NCI-H2196 treated with DMSO at 0.1 percent for 48 hours (cell line): ENCODE measurements around the gene TTYH3.
A peak's percentile ranks its signal among the peaks of the same experiment; 100 is the strongest.

ENCODE experiments used
- DNase-seq: peaks from one replicate; lab custom pipeline; 2025; ENCODE audit not compliant: unreplicated experiment; lab: John Stamatoyannopoulos, UW

Gene TTYH3

GRCh38 chr7:2634267-2635145 lies 2.7 kb downstream of the TTYH3 start:
- no peak for DNase-seq

DNA sequence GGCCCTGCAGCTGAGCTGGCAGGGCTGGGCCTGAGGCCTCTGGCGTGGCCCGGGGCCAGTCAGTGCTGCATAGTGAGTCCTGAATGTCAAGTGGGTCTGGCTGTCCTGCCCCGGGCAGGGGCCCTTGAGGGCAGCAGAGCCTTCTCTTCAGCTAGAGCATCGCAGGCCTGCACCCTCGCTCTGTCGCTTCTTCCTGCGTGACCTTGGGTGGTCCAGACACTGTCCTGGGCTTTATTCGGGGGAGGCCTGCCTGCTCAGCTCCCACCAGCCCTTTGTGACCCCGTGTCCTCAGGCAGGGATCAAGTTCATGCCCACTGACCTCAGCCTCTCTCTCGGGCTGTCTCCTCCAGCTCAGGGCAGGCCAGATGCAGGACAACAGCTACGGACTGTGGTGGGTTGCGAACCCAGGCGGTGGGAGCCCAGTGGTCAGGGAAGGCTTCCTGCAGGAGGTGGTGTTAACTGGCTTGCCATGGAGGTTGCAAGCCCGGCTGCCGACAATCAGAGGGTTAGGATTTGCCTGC lies 3.4 kb downstream of the TTYH3 start:
- no peak for DNase-seq

GRCh38 chr7:2635810-2636701 lies 4.3 kb downstream of the TTYH3 start:
- no peak for DNase-seq

GRCh38 chr7:2637066-2637471 lies 5.3 kb downstream of the TTYH3 start:
- no peak for DNase-seq

DNA sequence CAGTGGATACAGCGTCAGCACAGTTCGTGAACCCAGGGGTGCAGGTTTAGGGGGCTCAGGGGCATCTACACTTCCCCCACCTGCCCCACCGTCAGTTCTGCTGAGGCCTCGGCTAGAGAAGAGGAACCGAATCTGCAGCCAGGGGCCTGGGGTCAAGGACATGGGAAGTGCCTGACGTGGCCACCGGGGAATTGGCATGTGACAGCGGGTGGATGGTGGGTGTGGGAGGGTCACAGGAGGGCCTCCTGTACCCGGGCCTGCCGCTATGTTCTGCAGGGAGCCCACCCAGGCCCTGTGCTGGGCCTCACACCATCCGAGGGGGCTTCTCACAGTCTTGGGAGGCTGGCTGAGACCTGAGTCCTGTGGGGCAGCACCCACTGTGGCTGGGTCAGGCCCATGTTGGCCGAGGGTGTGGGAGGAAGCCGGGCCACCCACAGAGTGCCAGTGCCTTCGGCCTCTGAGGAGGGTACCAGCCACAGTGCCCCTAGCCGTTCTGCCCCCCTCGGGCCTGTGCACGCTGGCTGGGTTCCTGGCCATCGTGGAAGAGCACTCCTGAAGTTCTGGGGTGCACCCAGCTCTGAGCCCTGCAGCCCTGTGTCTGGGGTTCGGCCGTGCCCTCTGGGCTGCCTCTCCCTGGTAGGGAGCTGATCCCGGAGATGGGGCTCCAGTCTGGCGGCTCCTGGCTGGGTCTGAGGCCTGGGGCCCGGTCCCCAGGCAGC lies 5.9 kb downstream of the TTYH3 start:
- DNase-seq, result no peak

GRCh38 chr7:2638224-2638991 lies 6.6 kb downstream of the TTYH3 start:
- DNase-seq, result no peak

GRCh38 chr7:2639181-2639681 lies 7.4 kb downstream of the TTYH3 start:
- DNase-seq, result no peak

- no peak for DNase-seq
These were observed 8.1 kb downstream of the TTYH3 start for GRCh38 chr7:2639695-2640481.

DNA sequence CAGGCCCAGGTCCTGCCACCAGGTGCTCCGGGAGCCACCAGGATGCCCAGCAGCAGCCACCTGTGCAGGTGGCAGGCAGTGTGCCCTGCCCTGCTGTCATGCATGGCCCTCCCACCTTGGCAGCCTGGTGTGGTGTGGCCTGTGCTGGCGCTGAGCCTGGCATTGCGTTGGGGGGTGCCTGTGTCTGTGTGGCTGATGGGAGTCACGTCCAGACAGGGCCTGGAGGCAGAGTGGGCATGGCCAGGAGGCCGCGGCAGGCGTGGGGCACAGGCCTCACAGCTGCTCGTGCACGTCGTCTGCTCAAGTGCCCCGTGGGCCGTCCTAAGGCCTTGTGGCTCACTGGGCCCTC lies 8.7 kb downstream of the TTYH3 start:
- DNase-seq, result peak; percentile 13

- DNase-seq, result no peak
These were observed 9.1 kb downstream of the TTYH3 start for GRCh38 chr7:2640846-2641316.

- no peak for DNase-seq
These were observed 9.9 kb downstream of the TTYH3 start for GRCh38 chr7:2641406-2642393.

GRCh38 chr7:2643386-2644219 lies 11.8 kb downstream of the TTYH3 start:
- no peak for DNase-seq

- no peak for DNase-seq
These were observed 12.4 kb downstream of the TTYH3 start for GRCh38 chr7:2644220-2644561.

- DNase-seq, result no peak
These were observed 12.9 kb downstream of the TTYH3 start for GRCh38 chr7:2644562-2645273.

- DNase-seq, result no peak
These were observed 13.6 kb downstream of the TTYH3 start for GRCh38 chr7:2645274-2645868.

DNA sequence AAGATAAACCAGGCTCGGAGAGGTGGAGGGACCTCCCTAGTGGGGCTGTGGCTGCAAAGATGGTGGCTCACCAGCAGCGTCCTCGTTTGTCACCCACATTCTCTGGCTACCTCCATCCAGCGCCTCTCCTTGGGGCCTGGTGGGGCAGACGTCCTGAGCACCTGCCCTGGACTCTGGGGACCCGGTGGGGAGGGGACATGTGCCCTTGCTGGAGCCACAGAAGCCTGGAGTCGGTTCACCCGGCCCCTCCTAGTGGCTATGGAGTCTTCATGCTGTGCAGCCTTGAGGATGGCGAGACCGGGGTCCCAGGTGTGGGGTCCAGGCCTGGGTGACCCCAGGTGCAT lies 14.5 kb downstream of the TTYH3 start:
- no peak for DNase-seq
